Fibroblast of skin of right quadriceps (primary cell): ENCODE results near the gene SIM1.

Source experiments
- DNase-seq: peaks from one replicate; pipeline ENCODE4 v3.0.0-alpha.2; 2013

Gene SIM1

GRCh38 chr6:100464903-100465700 is at the start of gene SIM1:
SIM1 (minus strand) TSS chr6:100464921; CDS start chr6:100463468, 1,453 bp downstream.
- DNase-seq = peak; percentile 96

- peak; percentile 67 for DNase-seq
These were observed 47.6 kb upstream of the SIM1 start for GRCh38 chr6:100512203-100512862.

- no peak for DNase-seq
These were observed 44.4 kb upstream of the SIM1 start for GRCh38 chr6:100509101-100509500.

- DNase-seq = peak; percentile 76
These were observed 41.9 kb upstream of the SIM1 start for GRCh38 chr6:100506651-100507050.

- peak; percentile 85 for DNase-seq
These were observed 40.3 kb upstream of the SIM1 start for GRCh38 chr6:100504786-100505737.

- DNase-seq = no peak
These were observed 38.5 kb upstream of the SIM1 start for GRCh38 chr6:100503043-100503705.

GRCh38 chr6:100493206-100493888 is 28.6 kb upstream of the SIM1 start:
- no peak for DNase-seq

GRCh38 chr6:100491952-100492670 is 27.4 kb upstream of the SIM1 start:
- DNase-seq = no peak

- DNase-seq = no peak
These were observed 25.3 kb upstream of the SIM1 start for GRCh38 chr6:100490065-100490464.

- DNase-seq = peak; percentile 76
These were observed 23.5 kb upstream of the SIM1 start for GRCh38 chr6:100488244-100488643.

- no peak for DNase-seq
These were observed 22.9 kb upstream of the SIM1 start for GRCh38 chr6:100487638-100488037.

- no peak for DNase-seq
These were observed 20.5 kb upstream of the SIM1 start for GRCh38 chr6:100485268-100485667.

GRCh38 chr6:100484474-100484873 is 19.8 kb upstream of the SIM1 start:
- DNase-seq = no peak

- DNase-seq = no peak
These were observed 18.0 kb upstream of the SIM1 start for GRCh38 chr6:100482698-100483097.

- DNase-seq = peak; percentile 46
These were observed 14.7 kb upstream of the SIM1 start for GRCh38 chr6:100479179-100480035.

GRCh38 chr6:100475554-100476320 is 11.0 kb upstream of the SIM1 start:
- no peak for DNase-seq

- DNase-seq = no peak
These were observed 8.5 kb upstream of the SIM1 start for GRCh38 chr6:100473182-100473581.

GRCh38 chr6:100472674-100473073 is 8.0 kb upstream of the SIM1 start:
- DNase-seq = peak; percentile 82

- no peak for DNase-seq
These were observed 5.8 kb upstream of the SIM1 start for GRCh38 chr6:100470422-100471120.
